Retinal pigment epithelial cell (primary cell): ENCODE measurements around the gene COPG2.

Experiments
- DNase-seq: peaks from one replicate; pipeline ENCODE4 v3.0.0-alpha.2; 2010; ENCODE audit warnings: low read depth
- H3K4me3 ChIP-seq: 2 replicates; pipeline ENCODE4 v1.5.1; 2011; ENCODE audit warnings: mild to moderate bottlenecking, low read length, control low read depth, moderate library complexity
- TF ChIP-seq, protein P1 (sequence below): conservative IDR thresholded peaks from 2 replicates; pipeline ENCODE4 v1.5.1; 2011; ENCODE audit warnings: low read depth, low read length, control low read depth, inconsistent platforms

Gene COPG2

DNA sequence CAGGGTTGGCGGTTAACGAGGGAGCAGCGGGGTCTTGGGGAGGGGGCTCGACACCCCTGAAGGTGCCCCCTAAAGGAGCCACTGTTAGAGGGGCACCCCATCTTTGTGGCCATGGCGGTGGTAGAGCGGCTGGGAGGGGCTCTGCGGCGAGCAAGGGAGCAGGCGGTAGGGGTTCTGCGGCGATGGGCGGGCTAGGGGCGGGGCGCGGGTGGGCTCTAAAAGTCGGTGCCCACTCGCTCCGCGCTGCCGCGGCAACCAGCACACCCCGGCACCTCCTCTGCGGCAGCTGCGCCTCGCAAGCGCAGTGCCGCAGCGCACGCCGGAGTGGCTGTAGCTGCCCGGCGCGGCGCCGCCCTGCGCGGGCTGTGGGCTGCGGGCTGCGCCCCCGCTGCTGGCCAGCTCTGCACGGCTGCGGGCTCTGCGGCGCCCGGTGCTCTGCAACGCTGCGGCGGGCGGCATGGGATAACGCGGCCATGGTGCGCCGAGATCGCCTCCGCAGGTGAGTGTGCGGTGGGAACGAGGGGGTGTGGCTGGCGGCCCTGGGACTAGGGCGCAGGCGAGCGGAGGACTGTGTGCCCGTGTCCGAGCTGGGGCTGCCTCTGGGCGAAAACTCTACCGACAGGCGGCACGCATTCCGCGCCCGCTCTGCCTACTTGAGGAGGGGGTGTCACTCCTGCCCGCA lies 176.6 kb downstream of the COPG2 start, which contains the start of gene MEST:
TSS of gene MEST (plus strand) at position 245 of the 682 bp plus-strand sequence. CDS start at position 474, 229 bp downstream.
- H3K4me3 ChIP-seq = peak within 1 kb of the TSS; percentile 87
- DNase-seq = no peak
- TF ChIP-seq, protein P1, sequence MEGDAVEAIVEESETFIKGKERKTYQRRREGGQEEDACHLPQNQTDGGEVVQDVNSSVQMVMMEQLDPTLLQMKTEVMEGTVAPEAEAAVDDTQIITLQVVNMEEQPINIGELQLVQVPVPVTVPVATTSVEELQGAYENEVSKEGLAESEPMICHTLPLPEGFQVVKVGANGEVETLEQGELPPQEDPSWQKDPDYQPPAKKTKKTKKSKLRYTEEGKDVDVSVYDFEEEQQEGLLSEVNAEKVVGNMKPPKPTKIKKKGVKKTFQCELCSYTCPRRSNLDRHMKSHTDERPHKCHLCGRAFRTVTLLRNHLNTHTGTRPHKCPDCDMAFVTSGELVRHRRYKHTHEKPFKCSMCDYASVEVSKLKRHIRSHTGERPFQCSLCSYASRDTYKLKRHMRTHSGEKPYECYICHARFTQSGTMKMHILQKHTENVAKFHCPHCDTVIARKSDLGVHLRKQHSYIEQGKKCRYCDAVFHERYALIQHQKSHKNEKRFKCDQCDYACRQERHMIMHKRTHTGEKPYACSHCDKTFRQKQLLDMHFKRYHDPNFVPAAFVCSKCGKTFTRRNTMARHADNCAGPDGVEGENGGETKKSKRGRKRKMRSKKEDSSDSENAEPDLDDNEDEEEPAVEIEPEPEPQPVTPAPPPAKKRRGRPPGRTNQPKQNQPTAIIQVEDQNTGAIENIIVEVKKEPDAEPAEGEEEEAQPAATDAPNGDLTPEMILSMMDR = no peak

DNA sequence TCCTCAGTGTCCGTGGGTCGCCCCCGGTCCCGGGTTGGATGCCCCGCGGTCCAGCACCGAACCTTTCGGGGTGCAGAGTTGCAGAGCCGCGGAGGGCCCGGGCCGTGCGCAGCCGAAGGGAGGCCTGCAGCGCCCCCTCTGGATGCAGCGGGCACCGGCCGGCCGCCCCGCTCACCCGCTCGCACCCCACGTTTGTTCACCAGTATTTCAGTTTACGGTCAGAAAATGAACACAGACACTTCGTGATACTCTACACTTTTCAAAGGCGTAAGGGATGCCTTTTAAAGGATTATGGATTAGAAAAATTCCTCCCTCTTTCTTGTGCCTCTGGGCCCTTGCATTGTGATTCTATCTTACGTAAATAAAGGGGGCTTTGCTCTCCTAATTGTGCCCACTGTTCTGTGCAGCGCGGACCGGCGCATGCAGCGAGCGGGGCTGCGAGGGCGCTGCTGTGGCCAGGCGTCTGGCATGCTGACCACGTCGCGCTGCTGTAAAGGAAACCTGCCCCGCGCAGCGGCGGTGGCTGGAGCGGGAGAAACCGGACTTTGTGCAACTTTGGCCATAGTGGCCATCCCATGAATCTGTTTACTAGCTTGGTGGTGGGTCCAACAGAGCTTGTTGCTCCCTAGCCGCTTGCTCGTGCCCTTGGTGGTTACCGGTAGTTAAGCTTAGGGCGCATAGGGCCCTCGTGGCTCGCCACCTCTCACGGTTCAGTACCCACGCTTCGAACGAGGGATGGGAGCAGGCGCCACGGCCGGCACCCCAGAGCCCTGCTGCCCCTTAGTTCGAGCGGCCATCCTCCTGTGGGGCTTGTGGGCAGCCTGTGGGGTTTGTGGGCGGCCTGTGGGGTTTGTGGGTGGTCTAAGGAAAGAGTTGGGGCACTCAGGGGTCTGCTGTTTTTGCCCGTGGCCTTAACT lies 177.4 kb downstream of the COPG2 start:
- no peak for DNase-seq
- TF ChIP-seq, protein P1 = peak; percentile 57
- H3K4me3 ChIP-seq = peak overlapping the region; percentile 87

DNA sequence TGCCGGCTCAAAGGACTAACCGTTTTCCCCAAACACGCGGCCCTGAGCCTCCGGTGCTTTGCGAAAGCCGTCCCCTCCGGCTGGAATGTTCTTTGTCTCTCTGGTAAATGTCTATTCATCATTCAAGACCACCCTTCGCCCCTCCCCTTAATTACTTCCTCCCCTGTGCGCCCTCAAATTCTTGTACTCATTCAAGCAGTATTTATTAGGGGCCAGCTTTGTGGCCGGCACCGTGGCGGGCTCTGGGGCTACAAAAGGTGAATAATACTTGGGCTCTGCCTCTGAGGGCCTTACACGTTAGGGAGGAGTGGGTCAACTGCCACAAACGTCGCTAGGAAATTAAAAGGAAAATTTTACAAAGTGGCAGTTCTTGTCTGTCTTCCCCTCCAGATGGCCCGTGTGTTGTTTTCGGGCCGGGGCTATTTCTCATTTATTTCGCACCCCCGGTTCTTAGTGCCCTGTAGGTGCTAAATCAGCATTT lies 178.2 kb downstream of the COPG2 start:
- TF ChIP-seq, protein P1 = no peak
- H3K4me3 ChIP-seq = peak overlapping the region; percentile 15
- no peak for DNase-seq

DNA sequence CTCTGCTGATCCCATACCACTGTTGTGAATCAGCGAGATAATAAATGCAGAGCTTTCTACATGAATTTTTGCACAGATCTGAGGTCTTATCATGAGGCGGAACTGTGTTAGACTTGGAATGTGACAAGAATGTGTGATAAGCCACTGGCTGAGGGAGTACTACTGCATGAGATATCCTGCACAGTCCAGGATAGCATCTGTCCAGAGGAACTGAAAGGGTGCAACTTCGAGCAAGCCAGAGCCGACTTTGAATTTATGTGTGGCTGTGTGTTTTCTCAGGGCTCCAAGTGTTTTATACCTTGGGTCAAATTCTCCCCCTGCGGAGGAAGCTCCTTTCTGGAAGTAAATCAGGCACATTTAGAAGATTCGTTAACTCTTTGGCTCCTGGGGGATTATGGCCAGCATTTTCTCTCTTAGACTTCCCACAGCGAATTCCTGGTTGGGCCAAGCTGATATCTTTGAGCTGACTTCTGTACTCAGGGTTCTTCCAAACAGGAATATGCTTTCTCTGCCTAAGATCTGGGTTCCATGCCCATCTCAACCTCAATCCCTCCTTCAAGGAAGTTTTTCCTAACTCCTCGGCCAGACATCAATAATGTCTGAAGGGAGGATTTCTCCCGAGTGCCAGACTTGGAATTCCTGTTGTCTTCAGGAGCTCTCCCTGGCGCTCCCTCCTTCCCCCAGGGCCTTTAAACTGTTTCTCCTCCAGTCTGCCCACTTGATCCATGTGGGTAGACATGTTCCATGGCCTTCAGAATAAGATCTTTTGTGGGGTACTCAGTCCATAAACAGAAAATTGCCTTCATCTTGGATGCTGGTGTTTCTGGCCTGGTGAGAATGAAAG lies 179.2 kb downstream of the COPG2 start:
- TF ChIP-seq, protein P1 = no peak
- DNase-seq = peak; percentile 78
- peak overlapping the region; percentile 20 for H3K4me3 ChIP-seq

DNA sequence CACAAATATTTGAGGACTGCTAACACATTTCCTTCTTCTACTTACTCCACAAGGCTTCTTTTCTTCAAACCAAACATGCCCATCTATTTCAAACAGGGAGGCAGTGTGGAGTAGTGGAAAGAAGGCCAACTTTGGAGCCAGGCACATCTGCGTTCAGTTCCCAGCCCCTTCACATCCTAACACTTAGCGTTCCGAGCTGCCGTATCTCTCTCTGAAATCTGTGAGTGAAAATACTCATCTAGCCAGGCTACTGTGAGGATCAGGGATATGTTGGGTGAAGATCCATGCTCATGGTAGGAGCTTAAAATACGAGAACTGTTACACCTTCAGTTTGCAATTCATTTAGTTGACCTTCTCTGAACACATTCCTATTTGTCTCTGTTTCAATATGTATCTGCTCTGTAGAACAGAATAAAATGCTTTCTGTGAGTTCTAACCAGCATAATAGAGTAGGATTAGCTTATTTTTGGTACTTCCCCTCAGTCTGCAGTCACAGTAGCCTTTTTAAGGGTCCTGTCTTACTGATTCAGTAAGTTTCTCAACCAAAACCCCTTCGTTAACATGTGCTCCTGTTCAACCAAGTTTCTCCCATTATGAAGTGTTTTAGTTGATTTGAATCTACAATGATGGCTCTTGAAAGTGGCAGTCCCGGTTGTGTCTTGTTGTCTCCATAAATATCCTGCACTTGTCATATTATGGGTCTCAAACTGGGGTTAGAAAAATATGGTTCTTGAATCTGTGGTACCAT lies 180.0 kb downstream of the COPG2 start:
- TF ChIP-seq, protein P1 = no peak
- no peak for DNase-seq
- no peak overlapping the region for H3K4me3 ChIP-seq

DNA sequence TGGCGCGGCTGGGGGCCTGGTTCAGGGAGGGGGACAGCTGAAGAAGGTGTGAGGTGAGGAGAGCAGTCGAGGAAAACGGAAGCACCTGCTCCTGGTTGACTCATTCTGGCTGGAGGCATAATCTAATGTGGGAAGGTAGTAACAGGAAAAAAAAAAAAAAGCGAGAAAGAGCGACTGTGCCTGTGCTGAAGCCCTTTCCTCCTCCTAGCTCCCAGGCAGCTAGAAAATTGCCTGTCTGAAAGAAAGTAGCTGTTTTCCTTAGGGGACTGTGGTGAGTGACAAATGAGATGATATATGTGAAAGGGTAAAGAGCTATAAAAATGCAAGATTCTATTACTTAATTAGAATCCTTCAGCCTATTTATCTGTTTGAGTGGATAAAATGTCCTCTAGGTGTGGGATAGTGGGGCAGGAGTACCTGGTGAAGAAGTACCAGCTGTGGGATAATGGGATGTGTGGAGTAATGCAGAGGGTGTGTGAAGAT lies 181.6 kb downstream of the COPG2 start:
- TF ChIP-seq, protein P1 = no peak
- no peak for DNase-seq
- peak overlapping the region; percentile 59 for H3K4me3 ChIP-seq
